NCI-H226 (cell line): ENCODE results near the gene MAPK13.
"Not testable (repeated sequence)": the region's sequence is repeated elsewhere in the genome, so short reads cannot be mapped to it uniquely, and the experiment has no call there.

Experiments used
- DNase-seq: peaks from one replicate; pipeline ENCODE4 v3.0.0-alpha.2; 2015

MAPK13 gene

DNA sequence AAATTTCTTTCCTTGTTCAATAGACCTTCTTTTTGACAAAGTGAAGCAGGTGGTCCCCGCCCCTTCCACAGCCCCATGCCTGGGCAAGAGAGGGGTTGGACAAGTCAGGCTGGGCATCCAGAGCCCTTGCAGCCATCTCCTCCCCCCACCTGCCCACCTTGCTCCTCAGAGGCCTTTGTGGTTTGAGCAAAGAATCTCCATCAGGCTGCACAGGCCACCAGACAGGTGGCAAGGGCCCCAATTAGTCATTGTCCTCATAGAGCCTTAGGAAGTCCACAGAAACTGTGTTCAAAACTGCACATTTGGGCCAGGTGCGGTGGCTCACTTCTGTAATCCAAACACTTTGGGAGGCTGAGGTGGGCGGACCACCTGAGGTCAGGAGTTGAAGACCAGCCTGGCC, 1.5 kb upstream of the MAPK13 start:
- DNase-seq: no peak

DNA sequence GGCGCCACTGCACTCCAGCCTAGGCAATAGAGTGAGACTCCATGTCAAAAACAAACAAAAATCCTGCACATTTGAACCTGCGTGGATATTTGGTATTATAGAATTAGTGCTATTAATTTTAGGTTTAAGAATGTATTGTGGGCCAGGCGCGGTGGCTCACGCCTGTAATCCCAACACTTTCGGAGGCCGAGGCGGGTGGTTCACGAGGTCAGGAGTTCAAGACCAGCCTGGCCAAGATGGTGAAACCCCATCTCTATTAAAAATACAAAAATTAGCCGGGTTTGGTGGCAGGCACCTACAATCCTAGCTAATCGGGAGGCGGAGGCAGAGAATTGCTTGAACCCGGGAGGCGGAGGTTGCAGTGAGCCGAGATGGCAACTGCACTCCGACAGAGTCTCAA, 979 bp upstream of the MAPK13 start:
- not testable (repeated sequence) for DNase-seq

DNA sequence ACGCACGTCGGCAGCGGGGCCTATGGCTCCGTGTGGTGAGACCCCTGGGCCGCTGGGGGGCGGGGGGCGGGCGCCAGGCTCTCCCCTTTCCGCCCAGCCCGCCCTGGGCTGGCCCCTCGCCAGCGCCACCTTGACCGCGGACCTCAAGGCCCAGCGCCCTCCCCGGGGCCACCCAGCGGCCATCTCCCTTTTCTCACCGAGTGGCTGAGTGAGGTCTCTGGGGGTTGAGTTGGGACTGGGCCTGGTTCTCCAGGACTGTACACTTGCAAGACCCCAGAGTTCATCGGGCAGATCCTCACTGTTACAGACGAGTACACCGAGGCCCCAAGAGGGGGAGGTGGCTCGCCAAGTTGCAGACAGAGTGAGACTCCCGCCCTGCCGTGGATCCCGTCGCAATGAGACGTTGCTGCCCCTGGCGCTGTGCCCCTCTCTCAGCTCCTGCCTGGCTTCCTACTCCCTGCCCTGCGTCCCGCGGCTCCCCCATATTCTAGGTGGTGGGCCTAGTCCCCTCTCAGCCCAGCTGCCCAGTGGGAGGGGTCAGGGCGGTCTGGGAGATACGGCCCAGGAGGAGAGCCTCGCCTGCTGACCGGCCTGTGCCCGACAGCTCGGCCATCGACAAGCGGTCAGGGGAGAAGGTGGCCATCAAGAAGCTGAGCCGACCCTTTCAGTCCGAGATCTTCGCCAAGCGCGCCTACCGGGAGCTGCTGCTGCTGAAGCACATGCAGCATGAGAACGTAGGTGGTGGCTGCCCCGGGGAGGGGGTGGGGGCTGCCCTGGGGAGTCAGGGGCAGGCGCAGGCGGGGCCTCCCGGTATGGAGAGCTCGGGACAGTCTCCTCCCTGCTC, 576 bp downstream of the MAPK13 start:
- no peak for DNase-seq

DNA sequence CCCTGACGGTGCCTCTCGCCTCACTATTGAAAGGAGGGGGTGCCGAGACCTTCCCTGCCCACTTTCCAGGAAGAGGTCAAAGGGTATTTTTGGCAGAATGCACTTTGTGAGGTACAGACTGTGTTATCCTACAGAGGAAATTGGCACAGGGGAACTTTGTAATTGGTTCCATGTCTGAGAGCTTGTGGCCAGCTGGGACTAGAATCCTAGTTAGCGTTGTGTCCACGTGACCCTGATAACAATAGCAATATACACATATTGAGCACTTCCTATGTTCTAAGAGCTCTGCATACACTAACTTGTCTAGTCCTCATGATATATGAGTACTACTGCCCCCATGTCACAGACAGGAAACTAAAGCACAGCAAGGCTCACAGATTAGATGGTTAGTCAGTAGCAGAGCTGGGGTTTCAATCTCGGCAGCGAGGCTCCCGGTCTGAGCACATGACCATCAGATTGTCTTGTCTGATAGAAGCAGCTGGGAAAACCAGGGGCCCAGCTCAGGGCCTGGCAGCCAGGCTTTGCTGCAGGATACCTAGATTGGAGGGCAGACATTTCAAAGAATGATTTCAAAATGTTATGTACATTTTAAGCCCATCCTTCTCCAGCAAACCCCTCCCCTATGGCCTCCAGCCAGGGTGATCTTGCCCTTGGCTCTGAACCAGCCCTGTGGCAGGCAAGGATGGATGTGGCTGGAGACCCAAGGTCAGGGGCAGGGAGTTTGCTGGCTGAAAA, 1.4 kb downstream of the MAPK13 start:
- peak; percentile 41 for DNase-seq

DNA sequence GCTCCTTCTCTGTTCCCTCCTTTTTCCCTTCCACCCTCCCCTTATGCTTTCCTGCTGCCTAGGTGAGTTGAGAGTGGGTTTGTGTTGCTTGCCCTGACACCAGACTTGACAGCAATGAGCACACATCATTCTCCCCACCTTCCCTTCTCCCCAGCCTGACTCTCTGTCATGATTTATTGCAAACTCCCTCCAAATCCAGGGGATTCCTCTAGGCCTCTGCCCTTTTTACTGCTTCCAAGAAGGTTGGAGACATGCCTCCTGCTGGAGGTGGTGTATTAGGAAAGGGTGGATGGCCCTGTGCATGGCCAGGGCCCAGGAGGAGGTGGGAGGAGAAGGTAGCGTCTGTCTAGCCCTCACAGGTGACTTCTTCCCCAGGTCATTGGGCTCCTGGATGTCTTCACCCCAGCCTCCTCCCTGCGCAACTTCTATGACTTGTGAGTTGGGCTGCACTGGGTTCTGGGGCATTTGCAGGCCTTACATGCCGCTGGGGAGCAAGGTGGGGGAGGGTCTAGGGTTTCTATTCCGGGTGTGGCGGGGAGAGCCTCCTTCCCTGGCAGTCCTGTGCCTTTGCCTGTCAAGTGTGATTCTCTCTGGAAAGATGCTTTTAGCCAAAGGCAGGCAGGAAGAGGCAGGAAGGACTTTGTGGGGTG, 2.1 kb downstream of the MAPK13 start:
- DNase-seq: no peak

DNA sequence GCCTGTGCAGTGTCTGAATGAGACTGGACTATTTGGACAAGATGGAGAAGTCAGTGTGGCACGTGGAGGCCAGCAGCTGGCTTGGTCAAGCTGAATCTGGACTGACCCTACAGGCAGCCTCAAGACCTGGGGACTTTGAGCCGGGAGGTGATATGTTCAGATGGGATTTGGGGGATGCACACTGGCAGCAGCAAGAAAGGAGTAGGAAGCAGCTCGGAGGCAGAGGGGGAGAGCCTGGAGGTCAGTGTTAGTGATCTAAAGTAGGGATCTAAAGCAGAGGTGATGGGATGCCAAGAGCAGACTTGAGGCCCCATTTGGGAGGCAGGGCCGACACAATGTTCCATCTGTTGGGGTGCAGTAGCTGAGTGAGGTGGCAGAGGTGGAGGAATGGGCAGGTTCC, 2.8 kb downstream of the MAPK13 start:
- no peak for DNase-seq

DNA sequence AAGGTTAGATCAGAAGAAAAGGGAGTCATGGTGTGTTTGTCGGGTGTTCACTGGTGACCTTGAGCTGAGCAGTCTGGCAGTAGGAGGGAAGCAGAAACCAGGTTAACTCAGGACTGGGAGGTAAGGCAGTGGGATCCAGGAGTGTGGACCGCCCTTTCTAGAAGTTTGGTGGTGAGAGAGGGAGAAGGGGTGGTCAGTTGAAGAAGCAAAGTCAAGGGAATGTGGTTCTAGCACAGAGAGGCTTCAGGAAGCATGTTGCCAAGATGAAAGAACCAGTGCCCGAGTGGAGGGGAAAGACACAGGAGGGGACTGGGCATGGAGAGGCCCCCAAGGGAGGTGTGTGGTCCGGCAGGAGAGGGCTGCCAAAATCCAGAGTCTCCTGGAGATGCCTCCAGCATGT, 3.6 kb downstream of the MAPK13 start:
- DNase-seq: no peak

DNA sequence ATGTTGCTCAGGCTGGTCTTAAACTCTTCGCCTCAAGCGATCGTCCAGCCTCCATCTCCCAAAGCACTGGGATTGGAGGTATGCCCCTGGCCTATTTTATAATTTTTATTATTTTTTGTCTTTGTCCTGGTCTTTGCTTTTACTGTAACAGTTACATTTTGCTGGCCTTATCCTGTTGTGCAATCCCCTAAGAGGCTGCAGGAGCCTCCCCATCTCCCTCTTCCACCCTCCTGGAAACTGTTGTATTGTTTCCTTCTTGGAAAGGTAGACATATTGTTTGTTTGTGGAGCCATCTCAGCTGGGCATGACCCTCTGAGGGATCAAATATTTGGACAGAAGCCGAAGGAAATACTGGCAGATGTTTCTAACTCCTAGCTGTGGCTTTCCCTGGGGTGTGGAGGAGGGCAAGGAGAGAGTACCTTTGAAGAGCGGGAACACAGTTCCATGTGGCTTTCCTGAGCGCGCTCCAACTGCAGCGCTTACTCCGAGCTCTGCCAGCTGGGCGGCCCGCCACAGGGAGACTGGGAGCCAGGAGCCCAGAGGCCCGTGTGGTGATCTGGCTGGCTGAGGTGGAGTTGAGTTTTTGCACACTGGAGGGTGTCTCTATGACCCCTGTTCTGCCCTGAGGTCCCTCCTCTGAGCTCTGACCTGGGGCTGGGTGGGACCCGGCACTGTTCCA, 4.9 kb downstream of the MAPK13 start:
- DNase-seq: no peak

DNA sequence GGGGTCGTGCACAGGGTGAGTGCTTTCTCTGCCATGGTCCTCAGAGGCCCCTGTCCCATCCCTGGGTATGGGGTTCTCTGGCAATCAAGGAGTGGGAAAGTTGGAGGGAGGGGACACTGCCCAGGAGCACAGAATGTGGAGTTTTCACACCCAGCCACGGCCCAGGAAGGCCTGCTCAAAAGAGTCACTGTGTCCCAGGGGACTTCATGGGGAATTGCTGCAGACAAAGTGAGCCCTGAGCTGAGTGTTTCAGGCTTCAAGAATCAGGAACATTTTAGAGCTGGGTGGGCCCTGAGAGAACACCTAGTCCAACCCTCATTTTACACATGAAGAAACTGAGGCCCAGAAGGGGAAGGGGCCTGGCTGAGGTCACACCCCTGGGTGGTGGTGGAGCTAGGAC, 5.7 kb downstream of the MAPK13 start:
- DNase-seq: no peak

DNA sequence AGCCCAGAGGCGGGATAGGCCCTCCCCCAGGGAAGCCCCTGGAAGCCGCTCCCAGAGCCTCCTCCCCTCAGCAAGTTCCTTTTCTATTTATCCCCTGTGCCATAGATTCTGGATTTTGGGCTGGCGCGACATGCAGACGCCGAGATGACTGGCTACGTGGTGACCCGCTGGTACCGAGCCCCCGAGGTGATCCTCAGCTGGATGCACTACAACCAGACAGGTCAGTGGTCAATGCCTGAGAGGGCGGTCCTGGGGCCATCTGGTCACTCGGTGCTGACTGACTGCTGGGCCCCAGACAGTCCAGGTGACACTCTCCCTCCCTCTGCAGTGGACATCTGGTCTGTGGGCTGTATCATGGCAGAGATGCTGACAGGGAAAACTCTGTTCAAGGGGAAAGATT, 6.2 kb downstream of the MAPK13 start:
- DNase-seq: no peak

DNA sequence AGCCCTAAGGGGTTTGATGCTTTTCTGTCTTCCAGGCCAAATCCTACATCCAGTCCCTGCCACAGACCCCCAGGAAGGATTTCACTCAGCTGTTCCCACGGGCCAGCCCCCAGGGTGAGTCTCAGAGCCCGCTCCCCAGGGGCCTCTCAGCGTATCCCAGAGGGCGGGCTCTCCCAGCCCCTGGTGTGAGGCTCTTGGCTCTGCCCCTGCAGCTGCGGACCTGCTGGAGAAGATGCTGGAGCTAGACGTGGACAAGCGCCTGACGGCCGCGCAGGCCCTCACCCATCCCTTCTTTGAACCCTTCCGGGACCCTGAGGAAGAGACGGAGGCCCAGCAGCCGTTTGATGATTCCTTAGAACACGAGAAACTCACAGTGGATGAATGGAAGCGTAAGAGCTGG, 8.4 kb downstream of the MAPK13 start:
- no peak for DNase-seq

DNA sequence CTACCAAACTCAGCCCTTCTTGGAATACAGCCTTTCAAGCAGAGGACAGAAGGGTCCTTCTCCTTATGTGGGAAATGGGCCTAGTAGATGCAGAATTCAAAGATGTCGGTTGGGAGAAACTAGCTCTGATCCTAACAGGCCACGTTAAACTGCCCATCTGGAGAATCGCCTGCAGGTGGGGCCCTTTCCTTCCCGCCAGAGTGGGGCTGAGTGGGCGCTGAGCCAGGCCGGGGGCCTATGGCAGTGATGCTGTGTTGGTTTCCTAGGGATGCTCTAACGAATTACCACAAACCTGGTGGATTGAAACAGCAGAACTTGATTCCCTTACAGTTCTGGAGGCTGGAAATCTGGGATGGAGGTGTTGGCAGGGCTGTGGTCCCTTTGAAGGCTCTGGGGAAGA, 9.1 kb downstream of the MAPK13 start:
- no peak for DNase-seq

DNA sequence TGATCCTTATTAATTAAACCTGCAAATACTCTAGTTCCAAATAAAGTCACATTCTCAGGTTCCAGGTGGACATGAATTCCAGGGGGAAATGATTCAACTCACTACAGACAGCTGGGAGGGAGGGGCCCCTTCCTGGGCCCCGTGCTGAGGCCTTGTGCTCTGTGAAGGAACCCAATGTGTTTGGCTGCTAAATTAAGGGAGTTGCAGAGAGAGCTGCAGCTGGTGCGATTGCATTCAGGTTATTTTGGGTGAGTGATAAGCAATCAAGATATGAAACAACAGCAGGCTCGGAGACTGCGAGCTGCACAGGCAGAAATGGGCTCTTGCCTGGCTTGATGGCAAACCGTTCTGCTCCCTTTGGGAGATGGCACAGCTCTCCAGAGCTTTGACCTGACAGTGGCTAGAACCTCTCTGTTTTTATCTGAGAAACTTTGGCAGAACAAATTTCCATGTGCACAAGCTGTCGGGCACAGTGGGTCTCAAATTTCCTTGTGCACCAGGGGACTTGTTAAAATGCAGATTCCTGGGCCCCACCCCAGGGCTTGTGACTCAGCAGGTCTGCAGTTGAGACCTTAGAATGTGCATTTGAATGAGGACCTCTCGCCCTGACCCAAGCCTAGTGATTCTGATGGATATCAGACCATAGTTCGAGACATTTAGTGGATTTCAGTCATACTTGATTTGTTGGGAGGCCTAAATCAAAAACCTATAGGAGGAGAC, 9.8 kb downstream of the MAPK13 start:
- no peak for DNase-seq

DNA sequence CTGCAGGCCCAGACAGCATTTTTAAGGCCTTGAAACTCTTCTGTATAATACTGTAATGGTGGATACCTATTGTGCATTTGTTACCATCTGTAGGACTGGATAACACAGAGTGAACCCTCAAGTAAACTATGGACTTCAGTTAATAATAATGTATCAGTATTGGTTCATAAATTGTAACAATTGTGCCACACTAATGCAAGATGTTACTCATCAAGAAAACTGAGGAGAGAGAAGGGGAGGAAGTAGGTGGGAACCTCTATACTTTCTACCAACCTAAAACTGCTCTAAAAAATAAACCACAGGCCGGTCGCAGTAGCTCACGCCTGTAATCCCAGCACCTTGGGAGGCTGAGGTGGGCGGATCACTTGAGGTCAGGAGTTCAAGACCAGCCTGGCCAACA, 10.8 kb downstream of the MAPK13 start:
- DNase-seq: no peak

DNA sequence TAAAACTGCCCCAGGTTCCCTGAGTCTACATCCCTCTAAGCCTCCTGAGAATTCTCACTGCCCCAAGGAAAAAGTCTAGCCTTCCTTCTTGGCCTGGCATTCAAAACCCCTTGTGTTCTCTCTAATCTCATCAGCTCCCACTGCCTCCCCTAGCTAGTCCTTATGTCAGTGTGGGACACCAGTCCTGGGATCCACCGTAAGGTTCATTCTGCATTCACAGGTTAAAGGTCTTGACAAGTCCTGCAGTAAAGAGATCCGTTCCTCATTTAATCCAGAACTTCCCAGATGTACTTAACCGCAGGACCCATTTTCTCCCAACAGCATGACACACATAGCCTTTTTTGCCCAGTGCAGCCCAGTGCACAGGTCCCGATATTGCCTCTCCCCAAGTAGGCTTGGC, 11.6 kb downstream of the MAPK13 start:
- no peak for DNase-seq

DNA sequence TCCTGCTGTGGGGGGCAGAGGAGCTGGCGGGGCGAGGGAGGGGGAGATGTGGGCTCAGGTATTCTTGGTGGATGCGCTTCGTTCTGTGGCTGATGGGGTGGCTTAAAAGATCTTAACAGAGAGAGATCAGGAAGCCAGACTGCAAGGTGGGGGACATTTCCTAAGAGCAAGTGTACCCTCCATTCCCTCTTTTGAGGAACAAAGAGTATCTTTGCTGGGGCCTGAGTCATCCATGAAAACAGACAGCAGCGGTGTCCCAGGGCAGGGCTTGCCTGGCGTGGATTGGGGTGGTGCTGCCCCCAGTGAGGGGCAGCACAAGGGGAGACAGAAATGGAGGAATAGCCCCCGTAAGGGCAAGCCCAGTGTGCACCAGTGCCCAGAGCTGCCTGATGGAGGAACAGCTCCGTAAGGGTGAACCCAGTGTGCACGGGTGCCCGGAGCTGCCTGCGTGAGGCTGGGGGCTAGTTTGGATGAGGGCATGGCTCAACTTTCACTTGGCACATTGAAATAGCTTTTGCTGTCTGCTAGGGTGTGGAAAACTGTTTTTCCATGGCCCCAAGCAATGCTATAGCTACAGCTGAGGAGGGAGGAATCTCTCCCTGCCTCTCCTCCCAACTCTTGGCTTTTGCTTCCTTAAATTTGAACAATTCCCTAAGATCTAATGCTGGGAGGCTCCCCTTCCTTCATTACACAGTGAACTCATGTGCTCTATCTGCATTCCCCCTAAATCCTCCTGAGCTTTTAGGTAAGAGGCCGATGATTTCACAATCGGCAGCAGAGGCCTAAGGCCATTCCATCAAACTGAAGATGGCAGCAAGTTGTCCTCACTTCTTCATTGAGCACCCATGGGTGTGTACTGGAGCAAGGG, 12.9 kb downstream of the MAPK13 start:
- no peak for DNase-seq

DNA sequence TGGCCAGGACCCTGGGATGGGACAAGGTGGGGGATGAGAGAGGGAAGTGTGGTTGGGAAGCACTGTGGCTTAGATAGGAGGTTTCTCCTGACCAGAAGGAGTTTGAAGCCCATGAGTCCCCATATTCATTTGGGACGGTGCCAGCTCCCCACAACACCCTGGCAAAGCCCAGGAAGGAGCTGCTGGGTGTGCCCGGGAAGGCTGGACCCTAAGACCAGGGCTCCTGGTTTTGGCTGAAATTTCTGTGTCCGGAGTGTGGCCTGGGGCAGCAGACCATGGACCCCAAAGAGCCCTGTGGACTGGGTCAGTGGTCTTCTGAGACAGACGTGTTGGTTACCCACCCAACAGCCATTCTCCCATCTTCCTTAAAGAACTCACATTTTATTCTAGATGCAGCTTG, 15.2 kb downstream of the MAPK13 start:
- no peak for DNase-seq

DNA sequence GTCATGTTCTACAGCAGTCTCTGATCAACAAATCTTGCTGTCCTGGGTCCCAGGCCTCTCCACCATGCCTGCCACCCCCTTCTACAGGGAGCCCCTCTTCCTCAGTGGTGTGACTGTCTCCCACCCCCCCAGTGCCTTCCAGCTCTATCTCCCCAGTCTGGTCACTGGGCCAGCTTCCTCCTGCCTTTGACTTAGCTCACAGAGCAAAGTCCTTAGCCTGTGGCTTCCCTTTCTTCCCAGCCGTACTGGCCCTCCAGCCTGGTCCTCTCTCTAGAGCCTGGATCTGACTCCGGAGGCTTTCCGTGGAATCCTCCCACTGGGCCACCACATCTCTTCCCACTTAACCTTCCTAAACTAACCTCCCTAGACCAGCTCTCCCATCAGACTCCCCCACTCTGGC, 17.0 kb downstream of the MAPK13 start:
- DNase-seq: no peak

DNA sequence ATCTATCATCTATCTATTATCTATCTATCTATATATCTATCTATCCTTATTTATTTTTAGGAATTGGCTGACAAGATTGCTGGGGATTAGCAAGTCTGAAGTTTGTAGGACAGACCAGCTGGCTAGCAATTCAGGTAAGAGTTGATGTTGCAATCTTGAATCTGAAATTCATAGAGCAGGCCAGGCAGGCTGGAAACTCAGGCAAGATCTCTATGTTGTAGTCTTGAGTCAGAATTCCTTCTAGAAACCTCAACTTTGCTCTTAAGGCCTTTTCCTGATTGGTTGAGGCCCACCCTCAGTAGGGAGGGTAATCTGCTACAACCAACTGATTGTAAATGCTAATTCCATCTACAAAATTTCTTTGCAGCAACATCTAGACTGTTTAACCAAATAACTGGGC, 19.2 kb downstream of the MAPK13 start:
- no peak for DNase-seq

DNA sequence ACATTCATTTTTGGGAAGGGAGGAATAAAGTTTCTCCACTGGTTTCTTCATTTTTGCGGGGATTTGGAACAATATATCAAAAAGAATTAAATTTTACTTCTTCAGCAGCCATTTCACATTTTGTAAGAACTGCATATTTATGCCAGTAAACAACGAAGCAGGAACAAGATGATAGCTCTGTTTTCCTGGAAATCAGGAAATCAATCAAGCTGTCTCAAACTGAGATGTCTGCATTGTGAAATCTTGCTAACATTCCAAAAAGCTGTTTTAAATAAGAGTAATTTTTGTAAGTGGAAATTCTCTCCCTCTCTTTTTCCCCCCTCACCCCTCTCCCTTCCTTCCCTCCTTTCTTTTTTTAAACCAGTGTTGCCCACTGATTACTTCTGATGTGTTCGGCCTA, 20.0 kb downstream of the MAPK13 start:
- DNase-seq: no peak

DNA sequence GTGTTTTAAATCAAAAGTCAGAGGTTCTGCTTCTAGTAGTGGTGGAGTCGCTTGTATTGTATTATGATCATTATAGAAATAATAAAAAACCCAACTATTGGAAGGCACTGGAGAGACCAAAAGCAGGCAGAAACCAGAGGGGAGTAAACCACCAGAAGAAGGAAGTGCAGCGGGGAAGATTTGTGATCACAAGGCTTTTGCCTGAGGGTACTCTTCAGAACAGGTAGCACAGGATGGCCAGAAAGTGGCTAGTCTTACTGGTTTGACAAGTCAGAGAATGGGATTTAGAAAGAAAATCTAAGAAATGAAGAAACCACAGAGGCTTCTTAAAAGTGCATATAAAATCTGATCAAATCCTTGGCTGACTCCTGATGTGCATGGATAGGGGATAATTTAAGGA, 24.0 kb downstream of the MAPK13 start:
- DNase-seq: no peak

DNA sequence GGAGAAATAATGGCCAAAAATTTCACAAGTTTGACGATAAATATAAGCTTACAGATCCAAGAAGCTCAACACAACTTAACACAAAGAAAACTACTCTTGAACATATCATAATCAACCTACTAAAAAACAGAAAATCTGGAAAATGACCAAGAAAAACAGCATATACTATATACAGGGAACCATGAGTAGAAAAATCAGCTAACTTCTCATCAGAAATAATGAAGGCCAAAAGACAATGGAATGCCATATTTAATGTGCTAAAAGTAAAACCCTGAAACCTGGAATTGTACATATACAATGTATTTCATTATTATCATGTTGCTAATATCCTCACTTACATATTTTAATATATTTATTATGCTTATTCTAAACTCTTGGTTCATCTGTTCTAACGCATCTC, 25.3 kb downstream of the MAPK13 start:
- DNase-seq: no peak
